ENCODE measurements around the gene P2RY6.

DNA sequence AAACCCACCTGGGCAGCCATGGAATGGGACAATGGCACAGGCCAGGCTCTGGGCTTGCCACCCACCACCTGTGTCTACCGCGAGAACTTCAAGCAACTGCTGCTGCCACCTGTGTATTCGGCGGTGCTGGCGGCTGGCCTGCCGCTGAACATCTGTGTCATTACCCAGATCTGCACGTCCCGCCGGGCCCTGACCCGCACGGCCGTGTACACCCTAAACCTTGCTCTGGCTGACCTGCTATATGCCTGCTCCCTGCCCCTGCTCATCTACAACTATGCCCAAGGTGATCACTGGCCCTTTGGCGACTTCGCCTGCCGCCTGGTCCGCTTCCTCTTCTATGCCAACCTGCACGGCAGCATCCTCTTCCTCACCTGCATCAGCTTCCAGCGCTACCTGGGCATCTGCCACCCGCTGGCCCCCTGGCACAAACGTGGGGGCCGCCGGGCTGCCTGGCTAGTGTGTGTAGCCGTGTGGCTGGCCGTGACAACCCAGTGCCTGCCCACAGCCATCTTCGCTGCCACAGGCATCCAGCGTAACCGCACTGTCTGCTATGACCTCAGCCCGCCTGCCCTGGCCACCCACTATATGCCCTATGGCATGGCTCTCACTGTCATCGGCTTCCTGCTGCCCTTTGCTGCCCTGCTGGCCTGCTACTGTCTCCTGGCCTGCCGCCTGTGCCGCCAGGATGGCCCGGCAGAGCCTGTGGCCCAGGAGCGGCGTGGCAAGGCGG is 24.5 kb downstream of the P2RY6 start:
- TF ChIP-seq, protein P1, sequence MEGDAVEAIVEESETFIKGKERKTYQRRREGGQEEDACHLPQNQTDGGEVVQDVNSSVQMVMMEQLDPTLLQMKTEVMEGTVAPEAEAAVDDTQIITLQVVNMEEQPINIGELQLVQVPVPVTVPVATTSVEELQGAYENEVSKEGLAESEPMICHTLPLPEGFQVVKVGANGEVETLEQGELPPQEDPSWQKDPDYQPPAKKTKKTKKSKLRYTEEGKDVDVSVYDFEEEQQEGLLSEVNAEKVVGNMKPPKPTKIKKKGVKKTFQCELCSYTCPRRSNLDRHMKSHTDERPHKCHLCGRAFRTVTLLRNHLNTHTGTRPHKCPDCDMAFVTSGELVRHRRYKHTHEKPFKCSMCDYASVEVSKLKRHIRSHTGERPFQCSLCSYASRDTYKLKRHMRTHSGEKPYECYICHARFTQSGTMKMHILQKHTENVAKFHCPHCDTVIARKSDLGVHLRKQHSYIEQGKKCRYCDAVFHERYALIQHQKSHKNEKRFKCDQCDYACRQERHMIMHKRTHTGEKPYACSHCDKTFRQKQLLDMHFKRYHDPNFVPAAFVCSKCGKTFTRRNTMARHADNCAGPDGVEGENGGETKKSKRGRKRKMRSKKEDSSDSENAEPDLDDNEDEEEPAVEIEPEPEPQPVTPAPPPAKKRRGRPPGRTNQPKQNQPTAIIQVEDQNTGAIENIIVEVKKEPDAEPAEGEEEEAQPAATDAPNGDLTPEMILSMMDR (conservative IDR thresholded peaks at IDR 0.05): no peak
- no peak for TF ChIP-seq ZFX (IDR thresholded peaks at IDR 0.05)
